A673 (cell line): ENCODE results near the gene FXYD4. TPM values are rescaled to one million over a fixed set of nuclear protein-coding genes. Genes with fewer than 3 reads are reported as not detected.
A peak's percentile ranks its signal among the peaks of the same experiment; 100 is the strongest.

Source experiments
- BruUV-seq: library from RNA; stranded (reverse); fragments of 400-500 nt; replicated peaks from 2 replicates; lab custom pipeline; 2021; lab: Mats Ljungman, UMichigan
- CTCF ChIA-PET: fragments of 300-600 bp; sonication (Branson Sonifier 250); formaldehyde crosslinking; loops from one replicate; lab custom pipeline; 2022; ENCODE audit warnings: antibody characterized with exemption; lab: Charles Lee
- POLR2A ChIA-PET: fragments of 300-600 bp; sonication (Branson Sonifier 250); formaldehyde crosslinking; loops from one replicate; lab custom pipeline; 2022; ENCODE audit warnings: antibody characterized with exemption; ENCODE audit not compliant: low non-redundant PET; lab: Charles Lee
- DNase-seq: peaks from one replicate; pipeline ENCODE4 v3.0.0-alpha.2; 2015; ENCODE audit warnings: low spot score
- H3K27ac ChIP-seq: fragments of 200-600 bp; sonication (generic); 2 replicates; pipeline ENCODE4 v1.5.1; 2016; ENCODE audit warnings: mixed run types, low read depth, mild to moderate bottlenecking, mixed read lengths, antibody characterized with exemption, low read length; ENCODE audit not compliant: poor library complexity, severe bottlenecking
- H3K27me3 ChIP-seq: fragments of 200-600 bp; sonication (generic); replicated peaks from 2 replicates; pipeline ENCODE4 v1.6.1; 2017; ENCODE audit warnings: mixed run types, low read depth, mild to moderate bottlenecking, mixed read lengths, antibody characterized with exemption, low read length; ENCODE audit not compliant: insufficient read depth, poor library complexity
- H3K36me3 ChIP-seq: fragments of 200-600 bp; sonication (generic); 2 replicates; pipeline ENCODE4 v1.6.1; 2016; ENCODE audit warnings: mixed run types, mild to moderate bottlenecking, mixed read lengths, antibody characterized with exemption, low read length; ENCODE audit not compliant: insufficient read depth, poor library complexity, severe bottlenecking
- H3K4me1 ChIP-seq: fragments of 200-600 bp; sonication (generic); 2 replicates; pipeline ENCODE4 v1.6.1; 2017; ENCODE audit warnings: mixed run types, mild to moderate bottlenecking, mixed read lengths, antibody characterized with exemption, low read length; ENCODE audit not compliant: insufficient read depth, poor library complexity, severe bottlenecking
- H3K4me3 ChIP-seq: fragments of 200-600 bp; sonication (generic); 2 replicates; pipeline ENCODE4 v1.5.1; 2016; ENCODE audit warnings: low read depth, mixed run types, mild to moderate bottlenecking, mixed read lengths, low read length; ENCODE audit not compliant: poor library complexity, severe bottlenecking
- H3K9me3 ChIP-seq: fragments of 200-600 bp; sonication (generic); 2 replicates; pipeline ENCODE4 v1.6.1; 2016; ENCODE audit warnings: mixed run types, low read depth, mild to moderate bottlenecking, mixed read lengths, antibody characterized with exemption, low read length; ENCODE audit not compliant: poor library complexity, severe bottlenecking
- CTCF ChIP-seq: fragments of 300-800, 200-600 bp; sonication (generic); conservative IDR thresholded peaks from 2 replicates; pipeline ENCODE4 v1.5.1; 2017; ENCODE audit warnings: low read depth, mild to moderate bottlenecking, antibody characterized with exemption, low read length, moderate library complexity, mixed read lengths
- EZH2 ChIP-seq: fragments of 200-600 bp; sonication (generic); IDR thresholded peaks from 2 replicates; pipeline ENCODE4 v1.6.1; 2017; ENCODE audit warnings: borderline replicate concordance, low read depth, mild to moderate bottlenecking, mixed read lengths, antibody characterized with exemption, low read length; ENCODE audit not compliant: poor library complexity, severe bottlenecking
- intact Hi-C: fragments of 100-400 bp; cut with micrococcal nuclease; formaldehyde crosslinking; loops from one replicate; pipeline ENCODE4 v1.10.0; 2022; ENCODE audit not compliant: unreplicated experiment
- total RNA-seq: library from RNA; stranded (reverse); gene quantifications from 2 replicates; pipeline ENCODE4 v1.2.3, GENCODE V29; 2021

FXYD4 gene
- total RNA-seq, 1 experiment from 2014 or later = not detected

DNA sequence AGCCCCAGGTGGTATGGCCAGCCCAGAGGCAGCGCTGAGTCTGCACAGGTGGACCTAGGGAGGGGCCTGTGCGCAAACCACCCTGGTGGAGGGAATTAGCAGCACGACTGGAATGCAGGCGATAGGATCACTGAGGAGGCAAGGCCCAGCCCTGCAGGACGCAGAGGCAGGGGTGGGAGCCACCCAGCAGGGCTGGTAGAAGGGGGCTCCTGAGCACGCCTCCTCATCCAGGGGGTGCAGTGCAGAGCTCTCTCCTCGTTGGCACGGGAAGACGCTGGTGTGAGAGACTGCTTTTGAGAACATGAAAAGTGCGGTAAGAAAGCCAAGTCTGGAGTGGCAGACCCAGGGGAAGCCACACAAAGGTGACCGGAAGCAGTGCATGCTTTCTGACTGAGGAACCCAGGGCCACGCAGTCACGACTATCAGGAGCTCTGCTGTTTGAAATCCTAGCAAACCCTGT, 6.0 kb downstream of the FXYD4 start:
- H3K9me3 ChIP-seq = no peaks in the 10 kb centered on the region
- intact Hi-C loops = no loop called here
- H3K4me1 ChIP-seq = peaks cover 6% of the 10 kb centered on the region
- no peaks in the 10 kb centered on the region for H3K36me3 ChIP-seq
- TF ChIP-seq EZH2 (no peak), CTCF (no peak)
- H3K27me3 ChIP-seq = no peaks in the 10 kb centered on the region
- H3K27ac ChIP-seq = no peak overlapping the region
- CTCF ChIA-PET = no interaction called here
- DNase-seq = no peak
- no TSS peak for BruUV-seq
- H3K4me3 ChIP-seq = no peak overlapping the region
- POLR2A ChIA-PET = no interaction called here

DNA sequence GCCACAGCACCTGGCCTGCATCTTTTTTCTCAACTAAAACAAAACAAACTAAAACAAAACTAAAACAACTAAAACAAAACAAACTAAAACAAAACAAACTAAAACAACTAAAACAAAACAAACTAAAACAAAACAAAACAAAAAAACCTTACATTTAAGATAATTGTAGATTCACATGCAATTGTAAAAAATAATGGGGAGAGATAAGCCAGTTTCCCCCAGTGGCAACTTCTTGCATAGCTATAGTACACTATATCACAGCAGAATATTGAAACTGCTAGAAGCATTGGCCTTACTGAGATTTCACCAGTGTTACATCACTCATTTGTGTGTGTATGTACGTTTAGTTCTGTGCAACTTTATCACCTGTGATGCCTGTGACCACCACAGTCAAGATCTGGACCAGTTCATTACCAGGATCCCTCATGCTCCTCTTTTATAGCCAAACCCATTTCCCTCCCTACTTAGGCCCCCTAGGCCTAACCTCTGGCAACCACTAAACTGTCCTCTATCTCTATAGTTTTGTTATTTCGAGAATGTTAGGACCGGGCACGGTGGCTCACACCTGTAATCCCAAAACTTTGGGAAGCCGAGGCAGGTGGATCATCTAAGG, 9.3 kb downstream of the FXYD4 start:
- no peak overlapping the region for H3K27ac ChIP-seq
- no peaks in the 10 kb centered on the region for H3K9me3 ChIP-seq
- intact Hi-C loops = no loop called here
- no TSS peak for BruUV-seq
- ChIA-PET POLR2A (no interaction called here), CTCF (no interaction called here)
- peak; percentile 40 for DNase-seq
- H3K4me3 ChIP-seq = no peak overlapping the region
- peaks cover 7% of the 10 kb centered on the region for H3K36me3 ChIP-seq
- peaks cover 6% of the 10 kb centered on the region for H3K4me1 ChIP-seq
- H3K27me3 ChIP-seq = no peaks in the 10 kb centered on the region
- TF ChIP-seq CTCF (peak; percentile 36; the same call in 1 of the 2 replicates), EZH2 (no peak)

DNA sequence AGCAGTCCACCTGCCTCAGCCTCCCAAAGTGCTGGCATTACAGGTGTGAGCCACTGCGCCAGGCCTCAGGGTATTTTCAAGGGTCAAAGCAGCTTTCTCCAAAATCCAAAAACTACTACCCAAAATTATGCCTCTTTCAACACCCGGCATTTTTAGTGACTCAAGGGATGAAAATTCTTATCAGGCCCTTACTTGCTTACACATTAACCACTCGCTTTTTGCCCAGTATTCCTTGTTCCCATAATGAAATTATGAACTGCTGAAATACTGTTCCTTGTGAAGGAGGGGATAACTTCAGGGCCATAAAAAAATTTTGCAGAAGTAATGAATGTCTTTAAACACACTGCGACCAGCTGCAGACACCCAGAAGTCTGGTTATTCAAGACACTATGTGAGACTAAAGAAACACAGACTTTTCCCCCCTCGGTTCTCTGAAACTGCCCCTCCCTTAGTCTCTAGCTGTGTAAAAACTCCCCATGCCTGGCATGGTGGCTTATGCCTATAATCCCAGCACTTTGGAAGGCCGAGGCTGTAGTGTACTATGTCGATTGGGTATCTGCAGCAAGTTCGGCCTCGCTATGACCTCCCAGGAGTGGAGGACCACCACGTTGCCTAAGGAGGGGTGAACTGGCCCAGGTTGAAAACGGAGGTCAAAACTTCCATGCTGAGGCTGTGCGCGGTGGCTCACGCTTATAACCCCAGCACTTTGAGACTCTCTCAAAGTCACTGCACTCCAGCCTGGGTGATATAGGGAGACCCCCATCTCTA, 12.0 kb downstream of the FXYD4 start:
- no TSS peak for BruUV-seq
- Histone ChIP-seq H3K4me3 (no peak overlapping the region), H3K27me3 (no peaks in the 10 kb centered on the region), H3K27ac (no peak overlapping the region), H3K36me3 (peaks cover 33% of the 10 kb centered on the region), H3K4me1 (peaks cover 6% of the 10 kb centered on the region), H3K9me3 (no peaks in the 10 kb centered on the region)
- DNase-seq = no peak
- ChIA-PET CTCF (no interaction called here), POLR2A (no interaction called here)
- TF ChIP-seq EZH2 (no peak), CTCF (no peak)
- intact Hi-C loops = no loop called here
